Neuronal stem cell (in vitro differentiated cells): Measurements from ENCODE around the gene DNAH8.

ENCODE experiments used
- DNase-seq: peaks from one replicate; pipeline ENCODE4 v3.0.0-alpha.2; 2013; ENCODE audit warnings: low spot score
- H2AFZ ChIP-seq: one replicate; pipeline ENCODE4 v1.6.1; 2013; ENCODE audit warnings: mild to moderate bottlenecking, low read length, inconsistent platforms
- H2AK5ac ChIP-seq: 2 replicates; pipeline ENCODE4 v1.6.1; 2013; ENCODE audit warnings: low read depth, mild to moderate bottlenecking, inconsistent platforms, low read length, moderate library complexity, mixed read lengths
- H2BK120ac ChIP-seq: 2 replicates; pipeline ENCODE4 v1.6.1; 2013; ENCODE audit warnings: low read depth, mild to moderate bottlenecking, inconsistent platforms, low read length, moderate library complexity, mixed read lengths
- H2BK12ac ChIP-seq: one replicate; pipeline ENCODE4 v1.6.1; 2013; ENCODE audit warnings: low read length, inconsistent platforms
- H2BK15ac ChIP-seq: 2 replicates; pipeline ENCODE4 v1.6.1; 2013; ENCODE audit warnings: mild to moderate bottlenecking, low read length, inconsistent platforms, mixed read lengths
- H2BK5ac ChIP-seq: one replicate; pipeline ENCODE4 v1.6.1; 2013; ENCODE audit warnings: inconsistent platforms, mild to moderate bottlenecking, low read length, moderate library complexity
- H3K14ac ChIP-seq: one replicate; pipeline ENCODE4 v1.6.1; 2013; ENCODE audit warnings: low read length, inconsistent platforms
- H3K18ac ChIP-seq: 2 replicates; pipeline ENCODE4 v1.6.1; 2013; ENCODE audit warnings: low read length, inconsistent platforms
- H3K23ac ChIP-seq: 2 replicates; pipeline ENCODE4 v1.6.1; 2013; ENCODE audit warnings: low read depth, mild to moderate bottlenecking, mixed read lengths, low read length, inconsistent platforms; ENCODE audit not compliant: poor library complexity
- H3K27ac ChIP-seq: replicated peaks from 3 replicates; pipeline ENCODE4 v1.5.1; 2013; ENCODE audit warnings: low read length, inconsistent platforms
- H3K27me3 ChIP-seq, 3 experiments: 2 replicates each; pipeline ENCODE4 v1.6.1; 2013; ENCODE audit warnings: low read length in 3 of 3, mild to moderate bottlenecking in 2 of 3, inconsistent platforms in 1 of 3, low read depth in 1 of 3, mixed read lengths in 1 of 3, moderate library complexity in 1 of 3; ENCODE audit not compliant: control insufficient read depth in 3 of 3, insufficient read depth in 3 of 3
- H3K36me3 ChIP-seq, 2 donors: replicated peaks in 1 of 2; 2 replicates each; pipeline ENCODE4 v1.6.1; 2013; ENCODE audit warnings: low read length in 2 of 2; ENCODE audit not compliant: control insufficient read depth in 2 of 2, insufficient read depth in 2 of 2
- H3K4ac ChIP-seq: 2 replicates; pipeline ENCODE4 v1.6.1; 2013; ENCODE audit warnings: inconsistent platforms, mild to moderate bottlenecking, low read length, moderate library complexity
- H3K4me1 ChIP-seq, 2 donors: 1 replicate in 1 of 2; 2 replicates in 1 of 2; pipeline ENCODE4 v1.6.1; 2013; ENCODE audit warnings: low read length in 2 of 2, low read depth in 1 of 2; ENCODE audit not compliant: control insufficient read depth in 2 of 2, insufficient read depth in 1 of 2
- H3K4me2 ChIP-seq: one replicate; pipeline ENCODE4 v1.6.1; 2013; ENCODE audit warnings: mild to moderate bottlenecking, low read length, inconsistent platforms; ENCODE audit not compliant: insufficient read depth, poor library complexity, severe bottlenecking
- H3K4me3 ChIP-seq, 2 donors: 2 replicates each; pipeline ENCODE4 v1.5.1; 2013; ENCODE audit warnings: low read length in 2 of 2, mild to moderate bottlenecking in 2 of 2, inconsistent platforms in 1 of 2, moderate library complexity in 1 of 2
- H3K79me1 ChIP-seq: one replicate; pipeline ENCODE4 v1.6.1; 2013; ENCODE audit warnings: low read depth, mild to moderate bottlenecking, inconsistent platforms, low read length, moderate library complexity
- H3K9ac ChIP-seq: one replicate; pipeline ENCODE4 v1.6.1; 2013; ENCODE audit warnings: mild to moderate bottlenecking, low read depth, low read length, inconsistent platforms; ENCODE audit not compliant: poor library complexity
- H3K9me3 ChIP-seq, 2 donors: replicated peaks in 1 of 2; 2 replicates each; pipeline versions ENCODE3 to v1.6.1; 2013; ENCODE audit warnings: low read length in 2 of 2, mild to moderate bottlenecking in 2 of 2, inconsistent platforms in 1 of 2, low read depth in 1 of 2, mixed read lengths in 1 of 2, moderate library complexity in 1 of 2; ENCODE audit not compliant: control insufficient read depth in 2 of 2, insufficient read depth in 1 of 2
- H4K8ac ChIP-seq: one replicate; pipeline ENCODE4 v1.6.1; 2013; ENCODE audit warnings: low read depth, mild to moderate bottlenecking, inconsistent platforms, low read length, moderate library complexity
- H4K91ac ChIP-seq: one replicate; pipeline ENCODE4 v1.6.1; 2013; ENCODE audit warnings: low read length, low read depth, mild to moderate bottlenecking, inconsistent platforms; ENCODE audit not compliant: poor library complexity
- WGBS, 2 donors: extraction: QIAGEN DNeasy Blood & Tissue Kit; methylation state at CpG; one replicate each; pipeline ENCODE4 v1.1.7; 2013; ENCODE audit warnings: missing lambda C conversion rate in 2 of 2, mixed read lengths in 1 of 2; ENCODE audit not compliant: insufficient read length in 2 of 2, insufficient replicate concordance in 1 of 2; ENCODE audit errors: extremely low coverage in 2 of 2; 5-methylcytosine and 5-hydroxymethylcytosine counted together

The DNAH8 gene

DNA sequence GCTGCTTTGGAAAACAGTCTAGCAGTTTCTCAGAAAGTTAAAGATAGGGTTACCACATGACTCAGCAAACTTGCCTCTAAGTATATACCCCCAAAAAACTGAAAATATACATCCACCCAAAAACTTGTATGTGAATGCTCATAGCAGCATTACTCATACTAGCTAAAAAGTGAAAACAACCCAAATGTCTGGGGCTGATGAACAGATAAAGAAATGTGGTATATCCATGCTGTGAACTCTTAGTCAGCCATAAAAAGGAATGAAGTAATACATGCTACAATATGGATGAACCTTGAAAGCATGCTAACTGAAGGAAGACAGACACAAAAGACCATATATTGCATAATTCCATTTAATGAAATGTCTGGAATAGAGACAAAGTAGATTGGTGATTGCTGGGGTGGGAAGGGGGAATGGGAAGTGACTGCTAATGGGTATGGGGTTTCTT, 253.6 kb downstream of the DNAH8 start:
- Histone ChIP-seq H2BK120ac (no peak overlapping the region), H3K4me2 (no peak overlapping the region), H3K4me1 (no peaks in the 10 kb centered on the region), H2BK5ac (no peak overlapping the region), H3K9me3 (no peaks in the 10 kb centered on the region), H2AFZ (no peak overlapping the region), H3K27ac (no peak overlapping the region), H4K91ac (no peak overlapping the region), H2AK5ac (no peak overlapping the region), H4K8ac (no peak overlapping the region), H3K9ac (no peak overlapping the region), H3K14ac (no peak overlapping the region), H3K79me1 (no peaks in the 10 kb centered on the region), H2BK15ac (no peak overlapping the region), H3K27me3 (no peaks in the 10 kb centered on the region), H3K18ac (no peak overlapping the region), H3K4ac (no peak overlapping the region), H3K36me3 (no peaks in the 10 kb centered on the region), H2BK12ac (no peak overlapping the region), H3K4me3 (no peak overlapping the region), H3K23ac (no peak overlapping the region)
- DNase-seq = no peak

DNA sequence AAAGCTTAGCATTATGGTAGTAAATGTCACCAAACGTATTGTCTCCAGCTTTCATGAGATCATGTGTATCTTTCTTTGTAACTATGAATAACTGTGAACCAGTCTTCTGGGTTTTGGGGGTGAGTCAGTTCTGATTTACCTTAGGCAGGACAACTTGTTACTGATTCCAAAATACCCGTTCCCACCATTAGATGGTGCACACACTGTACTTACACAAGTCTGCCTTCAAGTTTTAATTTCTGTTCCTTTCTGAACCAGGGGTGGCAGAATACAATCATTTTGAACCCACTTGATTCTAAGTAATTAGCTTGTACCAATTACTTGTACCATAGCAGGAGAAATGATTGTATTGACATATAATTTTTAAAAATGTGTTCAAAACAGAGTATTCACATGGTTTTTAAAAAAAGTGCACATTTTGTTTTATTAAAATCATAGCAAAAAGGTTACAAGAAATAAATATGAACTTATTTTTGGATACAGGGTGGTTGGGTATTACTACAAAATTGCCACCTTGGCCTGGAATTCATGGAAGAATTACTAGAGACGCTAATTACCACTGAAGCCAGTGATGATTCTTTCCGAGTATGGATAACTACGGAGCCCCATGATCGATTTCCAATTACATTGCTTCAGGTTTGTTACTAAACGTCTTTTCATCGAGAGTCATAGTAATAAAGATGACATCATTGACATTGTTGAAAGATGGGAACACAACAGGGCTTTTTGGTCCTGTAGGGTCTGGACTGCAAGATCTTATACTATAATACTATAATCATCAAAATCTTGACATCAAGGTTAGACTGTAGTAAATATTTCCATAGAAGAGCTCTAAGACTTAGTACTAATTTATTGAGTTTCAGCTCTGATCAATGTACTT, 258.3 kb downstream of the DNAH8 start:
- no peak for DNase-seq
- no peak overlapping the region for H2BK15ac ChIP-seq
- H4K91ac ChIP-seq = no peak overlapping the region
- no peak overlapping the region for H3K14ac ChIP-seq
- H3K9ac ChIP-seq = no peak overlapping the region
- H3K27ac ChIP-seq = no peak overlapping the region
- peaks cover 0 to 10% (median 0%) of the 10 kb centered on the region in 3 experiments for H3K27me3 ChIP-seq
- no peak overlapping the region for H4K8ac ChIP-seq
- no peak overlapping the region for H3K4me3 ChIP-seq
- no peak overlapping the region for H2BK12ac ChIP-seq
- no peak overlapping the region for H3K23ac ChIP-seq
- H2BK5ac ChIP-seq = no peak overlapping the region
- H3K9me3 ChIP-seq = no peaks in the 10 kb centered on the region
- H2AFZ ChIP-seq = no peak overlapping the region
- no peak overlapping the region for H2BK120ac ChIP-seq
- H2AK5ac ChIP-seq = no peak overlapping the region
- H3K36me3 ChIP-seq = no peaks in the 10 kb centered on the region
- no peak overlapping the region for H3K18ac ChIP-seq
- WGBS, 2 donors = no CpG with 5 or more reads among the region's 8 CpGs
- no peak overlapping the region for H3K4ac ChIP-seq
- H3K4me2 ChIP-seq = no peak overlapping the region
- H3K4me1 ChIP-seq = peaks cover 0 to 7% of the 10 kb centered on the region in 2 donors
- no peaks in the 10 kb centered on the region for H3K79me1 ChIP-seq

GRCh38 chr6:38974389-38975151, 259.5 kb downstream of the DNAH8 start:
- H4K8ac ChIP-seq = no peak overlapping the region
- H2BK12ac ChIP-seq = no peak overlapping the region
- H2AFZ ChIP-seq = no peak overlapping the region
- no peak overlapping the region for H3K18ac ChIP-seq
- H4K91ac ChIP-seq = no peak overlapping the region
- H3K4ac ChIP-seq = no peak overlapping the region
- H3K4me3 ChIP-seq = no peak overlapping the region
- no peak overlapping the region for H2BK5ac ChIP-seq
- no peak overlapping the region for H3K27ac ChIP-seq
- no peak overlapping the region for H3K23ac ChIP-seq
- H2BK15ac ChIP-seq = no peak overlapping the region
- no peaks in the 10 kb centered on the region for H3K9me3 ChIP-seq
- no peak overlapping the region for H2AK5ac ChIP-seq
- no CpG with 5 or more reads among the region's 7 CpGs for WGBS, 2 donors
- peaks cover 0 to 10% (median 0%) of the 10 kb centered on the region in 3 experiments for H3K27me3 ChIP-seq
- H3K9ac ChIP-seq = no peak overlapping the region
- no peak overlapping the region for H3K14ac ChIP-seq
- peaks cover 0 to 7% of the 10 kb centered on the region in 2 donors for H3K4me1 ChIP-seq
- no peaks in the 10 kb centered on the region for H3K36me3 ChIP-seq
- no peak overlapping the region for H2BK120ac ChIP-seq
- no peaks in the 10 kb centered on the region for H3K79me1 ChIP-seq
- no peak overlapping the region for H3K4me2 ChIP-seq
- no peak for DNase-seq

GRCh38 chr6:38975621-38976049, 260.5 kb downstream of the DNAH8 start:
- DNase-seq = no peak
- no peaks in the 10 kb centered on the region for H3K36me3 ChIP-seq
- H3K4ac ChIP-seq = no peak overlapping the region
- no peak overlapping the region for H3K23ac ChIP-seq
- no peak overlapping the region for H2AFZ ChIP-seq
- no peak overlapping the region for H3K9ac ChIP-seq
- no peak overlapping the region for H3K18ac ChIP-seq
- H3K4me2 ChIP-seq = no peak overlapping the region
- no CpG with 5 or more reads among the region's 2 CpGs for WGBS, 2 donors
- H3K27me3 ChIP-seq = peaks cover 0 to 10% (median 0%) of the 10 kb centered on the region in 3 experiments
- H3K9me3 ChIP-seq = no peaks in the 10 kb centered on the region
- no peak overlapping the region for H3K4me3 ChIP-seq
- H2BK15ac ChIP-seq = no peak overlapping the region
- H2BK5ac ChIP-seq = no peak overlapping the region
- H2BK12ac ChIP-seq = no peak overlapping the region
- no peak overlapping the region for H3K27ac ChIP-seq
- no peaks in the 10 kb centered on the region for H3K79me1 ChIP-seq
- no peak overlapping the region for H2BK120ac ChIP-seq
- H4K8ac ChIP-seq = no peak overlapping the region
- no peak overlapping the region for H4K91ac ChIP-seq
- no peak overlapping the region for H3K14ac ChIP-seq
- H2AK5ac ChIP-seq = no peak overlapping the region
- H3K4me1 ChIP-seq = peaks cover 0 to 7% of the 10 kb centered on the region in 2 donors
